Measurements from ENCODE around the gene FKBP6.

GRCh38 chr7:73356159-73356558 is 28.2 kb downstream of the FKBP6 start:
- no peak for TF ChIP-seq CTCF (IDR thresholded peaks at IDR 0.05)
- TF ChIP-seq POLR2A (IDR thresholded peaks at IDR 0.05), result no peak
